Stomach (tissue), 4 donors: Measurements from ENCODE around the gene ZMAT5.

Experiments used
- EP300 ChIP-seq: sonication (generic); formaldehyde crosslinking; IDR thresholded peaks from one replicate; pipeline ENCODE4 v1.6.1; 2017; ENCODE audit warnings: antibody characterized with exemption
- POLR2A ChIP-seq, 4 donors: fragments of 450-650 bp; IDR thresholded peaks; one replicate each; pipeline ENCODE4 v1.6.1; 2016; ENCODE audit warnings: antibody characterized with exemption in 4 of 4, control low read depth in 2 of 4, mild to moderate bottlenecking in 1 of 4, moderate library complexity in 1 of 4
- TF ChIP-seq, protein P1 (sequence below), 7 experiments: fragments of 450-650 bp in 4 of 7; fragments of 200-600 bp in 3 of 7; sonication (generic) in 3 of 7; IDR thresholded peaks; one replicate each; pipeline ENCODE4 v1.5.1; 2016 to 2019; ENCODE audit warnings: antibody characterized with exemption in 7 of 7, control low read depth in 2 of 7, mild to moderate bottlenecking in 1 of 7

- TF ChIP-seq POLR2A (IDR thresholded peaks at IDR 0.05) (no peak), EP300 (no peak)
- TF ChIP-seq, protein P1, sequence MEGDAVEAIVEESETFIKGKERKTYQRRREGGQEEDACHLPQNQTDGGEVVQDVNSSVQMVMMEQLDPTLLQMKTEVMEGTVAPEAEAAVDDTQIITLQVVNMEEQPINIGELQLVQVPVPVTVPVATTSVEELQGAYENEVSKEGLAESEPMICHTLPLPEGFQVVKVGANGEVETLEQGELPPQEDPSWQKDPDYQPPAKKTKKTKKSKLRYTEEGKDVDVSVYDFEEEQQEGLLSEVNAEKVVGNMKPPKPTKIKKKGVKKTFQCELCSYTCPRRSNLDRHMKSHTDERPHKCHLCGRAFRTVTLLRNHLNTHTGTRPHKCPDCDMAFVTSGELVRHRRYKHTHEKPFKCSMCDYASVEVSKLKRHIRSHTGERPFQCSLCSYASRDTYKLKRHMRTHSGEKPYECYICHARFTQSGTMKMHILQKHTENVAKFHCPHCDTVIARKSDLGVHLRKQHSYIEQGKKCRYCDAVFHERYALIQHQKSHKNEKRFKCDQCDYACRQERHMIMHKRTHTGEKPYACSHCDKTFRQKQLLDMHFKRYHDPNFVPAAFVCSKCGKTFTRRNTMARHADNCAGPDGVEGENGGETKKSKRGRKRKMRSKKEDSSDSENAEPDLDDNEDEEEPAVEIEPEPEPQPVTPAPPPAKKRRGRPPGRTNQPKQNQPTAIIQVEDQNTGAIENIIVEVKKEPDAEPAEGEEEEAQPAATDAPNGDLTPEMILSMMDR (IDR thresholded peaks at IDR 0.05): no peak
Observed at GRCh38 chr22:29700206-29700899, 66.5 kb downstream of the ZMAT5 start.
